NCI-H526 treated with DMSO at 0.1 percent for 48 hours (cell line): ENCODE measurements around the gene ZNF302.

Experiments
- DNase-seq: peaks from one replicate; lab custom pipeline; 2025; lab: John Stamatoyannopoulos, UW

ZNF302 gene

GRCh38 chr19:34732612-34733211, 55.2 kb downstream of the ZNF302 start:
- DNase-seq: no peak

- peak; percentile 75 for DNase-seq
Measured at GRCh38 chr19:34733266-34733745, 55.8 kb downstream of the ZNF302 start.

DNA sequence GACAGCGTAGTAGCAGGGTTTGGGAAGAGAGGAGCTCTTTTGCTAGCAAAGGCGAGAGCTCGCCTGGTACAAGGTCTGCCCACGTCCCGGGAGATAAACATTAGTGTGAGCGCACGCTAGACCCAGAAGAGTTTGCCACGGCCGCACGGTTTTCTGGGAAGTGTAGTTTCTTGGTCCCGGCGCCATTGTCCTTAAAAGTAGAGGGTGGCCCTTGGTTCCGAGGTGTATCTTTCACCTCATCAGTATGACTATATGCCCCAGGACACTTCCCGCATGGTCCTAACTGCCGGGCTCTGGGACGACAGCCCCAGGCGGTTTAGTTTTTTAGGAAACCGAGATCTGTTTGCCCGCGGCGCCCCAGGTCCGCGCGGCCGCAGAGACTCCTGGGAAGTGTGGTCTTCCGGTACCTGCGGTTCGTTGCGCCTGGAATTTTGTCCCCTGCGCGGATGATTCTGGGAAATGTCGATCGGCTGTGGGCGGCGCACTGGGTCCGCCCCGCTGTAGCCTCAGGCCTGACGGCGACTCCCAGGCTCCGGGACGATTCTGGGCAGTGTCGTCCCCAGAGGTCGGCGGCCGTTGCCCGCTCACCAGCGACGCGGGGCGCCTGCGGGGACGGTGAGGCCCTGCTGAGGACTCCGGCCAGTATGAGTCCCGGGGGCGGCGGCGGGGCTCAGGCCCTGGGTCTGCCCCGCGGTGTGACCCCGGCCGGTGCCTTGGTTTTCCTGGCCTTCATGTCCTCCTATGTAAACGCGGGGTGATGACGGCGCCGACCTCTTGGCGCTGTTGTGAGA, 56.5 kb downstream of the ZNF302 start, which contains the start of gene ZNF181:
TSS of gene ZNF181 (plus strand) at position 498 of the 791 bp plus-strand sequence. CDS start 795 bp downstream, outside the sequence.
- DNase-seq: peak; percentile 96

DNA sequence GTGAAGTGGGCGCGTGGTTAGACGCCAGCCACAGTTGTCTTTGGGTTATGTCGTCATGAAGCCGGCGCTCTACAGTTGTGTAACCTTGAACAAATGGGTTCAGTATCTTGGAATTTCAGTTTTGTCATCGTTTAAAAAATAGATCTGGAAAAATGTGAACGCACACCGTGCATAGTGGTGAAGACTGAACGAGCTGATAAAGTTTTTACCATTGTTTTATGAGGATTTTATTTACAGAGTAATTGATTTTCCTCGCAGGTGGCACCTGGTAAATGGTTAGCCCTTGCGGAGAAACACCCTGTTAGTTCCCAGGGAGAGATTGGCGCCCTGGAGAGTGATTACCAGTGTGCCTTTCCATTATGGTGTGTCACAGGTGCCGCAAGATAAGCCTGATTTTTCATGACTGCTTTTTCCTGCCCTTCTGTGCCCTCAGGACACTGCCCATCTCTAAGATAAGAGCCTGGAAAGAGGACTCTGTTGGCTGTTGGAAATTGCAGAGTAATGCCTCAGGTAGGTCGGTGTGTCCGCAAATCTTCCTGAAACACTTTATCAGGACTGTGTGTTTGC, 57.1 kb downstream of the ZNF302 start:
- peak; percentile 75 for DNase-seq
